Activated T-cell treated with anti-CD3 and anti-CD28 coated beads, Interleukin-2, amount 50 U/mL, for 1 hour (primary cell): ENCODE data around the gene HACD4.

Experiments used
- DNase-seq: peaks from one replicate; pipeline ENCODE4 v3.0.0-alpha.2; 2020

Gene HACD4, protein sequence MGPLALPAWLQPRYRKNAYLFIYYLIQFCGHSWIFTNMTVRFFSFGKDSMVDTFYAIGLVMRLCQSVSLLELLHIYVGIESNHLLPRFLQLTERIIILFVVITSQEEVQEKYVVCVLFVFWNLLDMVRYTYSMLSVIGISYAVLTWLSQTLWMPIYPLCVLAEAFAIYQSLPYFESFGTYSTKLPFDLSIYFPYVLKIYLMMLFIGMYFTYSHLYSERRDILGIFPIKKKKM

DNA sequence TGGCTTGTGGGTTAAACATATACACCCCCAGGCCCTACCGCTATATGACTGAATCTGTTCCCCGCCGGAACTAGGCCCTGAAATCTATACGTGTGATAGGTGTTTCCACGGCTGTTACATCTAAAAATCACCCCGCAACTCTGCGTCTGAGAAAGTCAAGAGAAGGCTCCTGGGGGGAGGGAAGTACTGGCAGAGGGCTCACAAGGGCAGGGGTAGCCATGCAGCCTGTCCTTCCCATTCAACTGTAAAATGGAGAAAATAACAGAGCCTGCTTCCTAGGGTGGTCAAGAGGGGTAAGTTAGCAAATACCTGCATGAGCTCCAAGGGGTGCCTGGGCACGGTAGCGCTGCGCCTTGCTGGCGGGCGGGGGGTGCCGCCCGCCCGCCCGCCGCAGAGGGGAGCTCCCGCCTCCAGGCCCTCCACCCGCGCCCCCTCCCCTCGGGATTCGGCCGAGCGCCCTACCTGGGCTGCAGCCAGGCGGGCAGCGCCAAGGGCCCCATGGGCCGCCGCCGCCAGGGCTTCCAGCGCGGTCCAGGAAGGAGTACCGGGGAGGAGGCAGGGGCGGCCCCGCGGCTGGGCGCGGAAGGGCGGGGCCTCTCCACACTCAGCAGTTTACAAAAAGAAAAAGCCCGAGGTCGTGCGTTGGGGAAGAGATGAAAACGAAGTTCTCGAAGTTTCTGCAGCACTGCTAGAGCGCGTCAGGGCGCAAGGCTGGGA is at the start of gene HACD4:
Gene HACD4, minus strand, starts transcription at position 550 of the 717 bp plus-strand sequence. Its CDS starts 50 bp downstream, at position 500.
- peak; percentile 72 for DNase-seq

DNA sequence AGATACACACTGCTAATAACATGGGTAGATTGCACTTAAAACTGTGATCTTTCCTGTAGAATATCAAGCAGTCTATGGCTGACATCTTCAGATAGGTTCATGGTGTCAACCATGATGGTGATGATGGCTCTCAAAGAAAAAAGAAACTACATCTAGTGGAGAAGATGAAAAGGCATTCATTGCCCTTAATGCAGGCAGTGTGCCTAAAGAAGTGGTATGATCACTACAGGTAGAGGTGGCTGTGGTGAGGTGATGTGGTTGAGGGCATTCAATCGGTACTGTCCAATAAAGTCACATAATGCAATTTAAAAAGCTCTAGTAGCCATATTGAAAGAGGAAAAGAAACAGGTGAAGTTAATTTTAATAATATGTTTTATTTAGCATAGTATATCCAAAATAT is 49.4 kb upstream of the HACD4 start:
- DNase-seq, result no peak

DNA sequence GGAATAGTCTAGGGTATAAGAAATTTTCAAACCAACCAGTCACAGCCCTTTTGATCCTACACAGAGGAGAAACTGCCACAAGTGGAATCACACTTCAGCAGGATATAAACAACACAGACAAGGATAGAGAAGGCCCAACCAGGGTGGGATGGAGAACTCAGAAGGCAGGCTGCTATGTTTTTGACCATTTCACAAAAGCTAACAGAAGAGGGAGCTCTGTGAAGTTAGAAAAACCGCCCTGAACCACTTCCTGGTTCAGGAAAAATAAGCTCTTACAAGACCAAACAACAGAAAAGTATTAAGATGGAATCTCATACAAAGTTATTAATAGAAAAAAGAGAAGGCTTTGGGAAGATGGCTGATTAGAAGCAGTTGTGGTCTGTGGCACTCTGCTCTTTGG is 47.3 kb upstream of the HACD4 start:
- no peak for DNase-seq

DNA sequence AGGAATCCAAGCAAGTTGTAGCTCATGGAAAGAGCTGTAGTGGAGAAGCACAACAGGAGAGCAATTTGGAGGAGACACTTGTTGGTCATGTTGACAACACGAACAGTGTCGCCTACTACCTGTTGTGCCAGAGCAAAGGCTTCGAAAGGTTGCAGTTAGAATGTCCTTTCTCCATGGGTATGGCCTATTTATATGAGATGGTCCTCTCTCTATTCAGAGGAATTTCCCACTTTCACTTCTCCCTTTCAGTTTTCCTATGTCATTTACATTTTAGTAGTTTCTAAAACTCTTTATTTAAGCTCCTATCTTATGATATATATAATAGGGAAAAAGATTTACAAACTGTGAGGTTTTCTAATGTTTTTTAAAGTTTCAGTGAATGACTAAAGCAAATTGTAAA is 46.3 kb upstream of the HACD4 start, which contains the start of gene IFNB1:
Gene IFNB1, minus strand, starts transcription at position 162 of the 400 bp plus-strand sequence. Its CDS starts 73 bp downstream, at position 89.
- no peak for DNase-seq

GRCh38 chr9:21075484-21075883 is 44.0 kb upstream of the HACD4 start:
- DNase-seq, result no peak

- DNase-seq, result no peak
Observed at GRCh38 chr9:21070906-21071305, 39.5 kb upstream of the HACD4 start.

DNA sequence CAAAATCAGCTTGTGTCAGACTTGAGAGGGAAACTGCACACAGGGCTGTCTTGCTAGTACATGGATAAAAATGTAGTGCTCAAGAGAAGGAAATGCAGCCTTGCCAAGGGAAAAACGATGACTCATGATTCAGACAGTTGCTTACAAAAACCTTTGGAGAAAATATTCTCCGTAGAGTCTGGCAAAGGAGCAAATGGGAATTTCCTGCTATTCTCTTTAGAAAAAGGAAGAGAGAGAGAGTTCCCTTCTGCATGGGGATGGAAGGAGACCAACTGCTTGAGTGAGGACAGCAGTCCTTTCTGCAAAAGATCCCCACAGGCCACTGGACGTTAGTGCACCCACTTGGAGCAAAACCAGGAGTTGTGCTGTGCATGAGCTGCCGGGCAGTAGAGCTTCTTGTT is 38.7 kb upstream of the HACD4 start:
- no peak for DNase-seq

- no peak for DNase-seq
Observed at GRCh38 chr9:21060919-21061561, 29.6 kb upstream of the HACD4 start.

DNA sequence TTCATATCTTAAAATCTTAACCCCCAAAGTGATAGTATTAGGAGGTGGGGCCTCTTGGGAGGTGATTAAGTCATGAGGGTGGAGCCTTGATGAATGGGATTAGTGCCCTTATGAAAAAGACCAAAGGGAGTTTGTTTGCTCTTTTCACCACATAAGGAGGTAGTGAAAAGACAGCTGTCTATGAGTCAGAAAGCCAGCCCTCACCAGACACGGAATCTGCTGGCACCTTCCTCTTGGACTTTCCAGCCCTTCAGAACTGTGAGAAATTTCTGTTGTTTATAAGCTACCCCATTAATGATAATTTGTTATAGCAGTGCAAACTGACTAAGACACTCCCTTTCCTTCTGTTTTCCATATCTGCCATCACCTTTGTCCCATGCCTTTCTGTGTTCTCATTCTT is 25.5 kb upstream of the HACD4 start:
- no peak for DNase-seq

GRCh38 chr9:21053851-21054250 is 22.4 kb upstream of the HACD4 start:
- no peak for DNase-seq

GRCh38 chr9:21047281-21047691 is 15.8 kb upstream of the HACD4 start:
- DNase-seq, result no peak

DNA sequence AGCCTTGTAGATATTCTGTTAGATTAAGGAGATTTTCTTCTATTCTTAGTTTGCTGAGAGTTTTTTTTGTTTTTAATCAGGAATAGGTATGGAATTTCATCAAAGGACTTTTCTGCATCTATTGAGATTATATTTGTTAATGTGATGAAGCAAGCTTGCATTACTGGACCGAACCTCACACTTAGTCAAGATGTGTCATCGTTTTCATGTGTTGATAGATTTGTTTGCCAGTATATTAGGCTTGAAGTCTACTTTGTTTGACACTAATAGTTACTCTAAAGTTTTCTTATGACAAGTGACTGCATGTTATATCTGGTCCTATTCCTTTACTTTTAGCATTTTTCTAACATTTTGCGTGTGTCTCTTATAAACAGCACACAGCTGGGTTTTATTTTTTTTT is 12.4 kb upstream of the HACD4 start:
- no peak for DNase-seq

DNA sequence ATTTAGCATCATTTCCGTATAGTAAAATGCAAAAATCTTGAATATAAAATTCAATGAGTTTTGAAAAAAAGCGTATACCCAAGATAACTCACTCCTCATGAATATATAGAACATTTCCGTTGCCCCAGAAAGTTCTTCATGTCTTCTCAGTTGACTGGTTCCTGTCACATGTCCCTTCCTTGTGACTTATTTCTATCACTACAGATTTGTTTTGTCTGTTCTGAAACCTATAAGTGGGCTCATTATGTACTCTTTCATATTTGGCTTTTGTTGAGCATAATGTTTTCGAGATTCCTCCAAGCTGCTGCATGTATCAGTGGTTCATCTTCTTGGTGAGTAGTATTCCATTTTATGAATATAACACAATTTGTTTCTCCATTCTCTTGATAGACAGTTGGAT is 11.0 kb upstream of the HACD4 start:
- no peak for DNase-seq

DNA sequence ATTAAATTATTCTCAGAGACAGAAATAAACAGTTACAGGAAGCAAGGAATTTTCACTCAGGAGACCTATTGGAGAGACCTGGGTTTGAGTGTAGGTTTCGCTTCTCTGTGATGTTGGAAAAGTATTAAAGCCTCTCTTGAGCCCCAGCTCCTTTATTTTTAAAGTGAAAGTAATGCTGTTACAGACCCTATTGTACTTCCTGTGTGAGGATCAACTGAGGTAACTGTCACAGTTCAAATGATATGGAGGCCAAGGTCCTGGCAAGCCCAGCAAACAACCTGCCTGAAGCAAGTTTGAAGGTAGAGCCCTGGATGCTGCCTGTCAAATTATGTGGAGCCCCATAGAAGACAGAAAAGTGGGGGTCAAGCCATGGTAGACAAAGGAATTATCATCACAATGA is 7.9 kb upstream of the HACD4 start:
- no peak for DNase-seq

DNA sequence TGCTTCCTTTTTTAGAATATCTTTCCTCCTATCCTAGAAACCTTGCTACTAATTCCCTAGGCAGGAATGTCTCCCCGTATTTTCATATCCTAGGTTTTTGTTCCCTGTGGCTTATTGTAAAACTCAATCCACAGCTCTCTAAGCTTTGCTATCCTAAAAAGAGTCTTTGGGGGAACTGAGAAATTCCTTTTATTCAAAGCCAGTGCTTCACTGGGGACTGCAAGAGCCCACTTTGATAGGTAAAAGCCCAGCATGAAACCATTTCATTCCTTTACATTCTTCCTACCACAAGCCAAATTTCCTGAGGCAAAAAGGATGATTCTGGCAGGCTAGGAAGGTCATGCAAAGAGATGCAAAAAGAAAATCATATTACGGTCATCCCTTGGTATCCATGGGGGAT is 5.8 kb upstream of the HACD4 start:
- DNase-seq, result no peak

DNA sequence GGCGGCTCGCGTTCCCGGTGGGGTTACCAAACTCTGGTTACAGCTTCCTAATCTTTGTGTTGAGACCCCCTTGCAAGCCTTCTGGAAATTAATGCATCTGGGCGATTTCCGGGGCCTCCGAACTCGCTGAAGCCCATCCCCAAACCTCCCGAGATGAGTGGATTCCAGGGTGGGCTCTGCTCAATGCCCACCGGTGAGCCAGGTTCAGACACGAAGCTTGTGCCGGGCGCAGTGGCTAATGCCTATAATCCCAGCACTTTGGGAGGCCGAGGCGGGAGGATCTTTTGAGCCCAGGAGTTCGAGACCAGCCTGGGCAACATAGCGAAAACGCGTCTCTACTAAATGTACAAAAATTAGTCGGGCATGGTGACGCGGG is 356 bp upstream of the HACD4 start:
- no peak for DNase-seq

- no peak for DNase-seq
Observed at GRCh38 chr9:21030389-21031035, 928 bp downstream of the HACD4 start.

GRCh38 chr9:21029661-21030060 is 1.8 kb downstream of the HACD4 start:
- no peak for DNase-seq

DNA sequence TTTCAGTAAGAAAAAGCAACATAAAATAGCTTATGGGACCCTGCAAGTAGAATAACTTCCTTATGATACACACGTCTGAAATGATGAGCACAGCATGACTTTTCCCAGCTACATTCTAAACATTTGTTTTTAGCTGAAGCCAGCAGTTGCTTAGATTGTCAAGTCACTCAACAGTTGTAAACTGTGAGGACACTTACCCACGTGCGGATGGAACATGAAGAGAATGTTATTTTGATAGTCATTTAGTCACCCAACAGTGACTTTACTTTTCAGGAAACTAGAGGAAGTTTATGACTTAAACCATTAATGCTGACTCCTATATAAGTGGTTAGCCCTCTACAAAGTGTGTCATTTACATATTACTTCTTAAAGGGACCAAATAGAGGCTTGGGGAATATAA is 3.0 kb downstream of the HACD4 start:
- DNase-seq, result no peak

DNA sequence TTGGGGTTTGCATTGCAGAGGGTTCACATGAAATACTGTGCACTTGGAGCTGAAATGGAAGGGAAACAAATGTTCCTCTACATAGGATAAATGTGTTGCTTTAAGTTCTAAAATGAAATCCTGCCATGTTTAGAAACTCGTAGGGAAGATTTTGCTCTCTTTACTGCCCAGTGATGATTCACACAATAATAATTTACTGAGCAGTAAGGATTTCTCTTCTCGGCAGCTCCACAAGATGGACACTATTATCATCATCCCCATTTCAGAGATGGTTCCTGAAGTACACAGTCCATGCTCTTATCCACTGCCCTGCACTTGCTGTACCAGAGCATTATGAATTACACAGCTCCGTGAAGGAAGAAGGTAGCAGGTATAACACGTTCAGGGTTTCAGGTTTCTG is 4.1 kb downstream of the HACD4 start:
- DNase-seq, result no peak

DNA sequence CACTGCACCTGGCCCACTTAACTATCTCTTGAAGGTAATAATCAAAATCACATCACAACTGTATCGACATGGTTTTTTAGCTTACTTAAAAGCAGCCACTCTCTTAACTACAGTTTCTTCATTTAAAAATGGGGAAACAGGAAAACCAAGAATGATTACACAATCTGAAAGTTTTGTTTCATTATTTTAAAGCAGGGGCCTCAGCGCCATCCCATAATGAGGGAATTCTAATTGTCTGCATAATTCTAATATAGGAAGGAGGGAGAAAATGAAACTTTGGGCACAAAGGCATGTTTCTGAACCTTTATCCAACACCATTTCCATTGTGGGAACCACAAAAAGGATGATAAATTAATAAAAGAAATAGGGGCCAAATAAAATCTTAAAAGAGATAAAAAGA is 7.6 kb downstream of the HACD4 start:
- no peak for DNase-seq

GRCh38 chr9:21018177-21018576 is 13.3 kb downstream of the HACD4 start:
- DNase-seq, result no peak

GRCh38 chr9:21016701-21017491 is 14.5 kb downstream of the HACD4 start:
- no peak for DNase-seq
